DND-41 (cell line): ENCODE data around the gene FAM216A.

Experiments used
- EZH2 ChIP-seq: IDR thresholded peaks from 3 replicates; pipeline ENCODE4 v1.6.1; 2012; ENCODE audit warnings: borderline replicate concordance, low read depth, mild to moderate bottlenecking, moderate library complexity, low read length, inconsistent platforms; ENCODE audit not compliant: severe bottlenecking
- TF ChIP-seq, protein P1 (sequence below): IDR thresholded peaks from 2 replicates; pipeline ENCODE4 v1.5.1; 2012; ENCODE audit warnings: borderline replicate concordance, low read length, moderate library complexity, mild to moderate bottlenecking; ENCODE audit not compliant: poor library complexity, severe bottlenecking; ENCODE audit errors: extremely low read depth

DNA sequence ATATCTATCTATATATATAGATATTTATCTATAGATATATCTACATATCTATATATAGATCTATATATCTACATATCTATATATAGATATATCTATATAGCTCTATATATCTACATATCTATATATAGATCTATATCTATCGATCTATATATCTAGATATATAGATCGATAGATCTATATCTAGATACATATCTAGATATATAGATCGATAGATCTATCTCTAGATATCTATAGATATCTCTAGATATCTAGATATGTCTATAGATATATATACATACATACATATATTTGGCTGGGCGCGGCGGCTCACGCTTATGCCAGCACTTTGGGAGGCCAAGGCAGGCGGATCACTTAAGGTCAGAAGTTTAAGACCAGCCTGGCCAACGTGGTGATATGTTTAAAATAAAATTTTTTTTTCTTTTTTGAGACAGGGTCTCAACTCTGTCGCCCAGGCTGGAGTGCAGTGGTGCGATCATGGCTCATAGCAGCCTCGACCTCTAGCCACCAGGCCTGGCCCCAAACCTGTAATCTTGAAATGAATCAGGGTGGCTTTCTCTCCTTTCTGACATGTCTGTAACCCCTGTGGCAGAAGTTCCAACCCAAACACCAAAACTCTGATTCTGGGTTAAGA lies 36.6 kb upstream of the FAM216A start:
- TF ChIP-seq, protein P1, sequence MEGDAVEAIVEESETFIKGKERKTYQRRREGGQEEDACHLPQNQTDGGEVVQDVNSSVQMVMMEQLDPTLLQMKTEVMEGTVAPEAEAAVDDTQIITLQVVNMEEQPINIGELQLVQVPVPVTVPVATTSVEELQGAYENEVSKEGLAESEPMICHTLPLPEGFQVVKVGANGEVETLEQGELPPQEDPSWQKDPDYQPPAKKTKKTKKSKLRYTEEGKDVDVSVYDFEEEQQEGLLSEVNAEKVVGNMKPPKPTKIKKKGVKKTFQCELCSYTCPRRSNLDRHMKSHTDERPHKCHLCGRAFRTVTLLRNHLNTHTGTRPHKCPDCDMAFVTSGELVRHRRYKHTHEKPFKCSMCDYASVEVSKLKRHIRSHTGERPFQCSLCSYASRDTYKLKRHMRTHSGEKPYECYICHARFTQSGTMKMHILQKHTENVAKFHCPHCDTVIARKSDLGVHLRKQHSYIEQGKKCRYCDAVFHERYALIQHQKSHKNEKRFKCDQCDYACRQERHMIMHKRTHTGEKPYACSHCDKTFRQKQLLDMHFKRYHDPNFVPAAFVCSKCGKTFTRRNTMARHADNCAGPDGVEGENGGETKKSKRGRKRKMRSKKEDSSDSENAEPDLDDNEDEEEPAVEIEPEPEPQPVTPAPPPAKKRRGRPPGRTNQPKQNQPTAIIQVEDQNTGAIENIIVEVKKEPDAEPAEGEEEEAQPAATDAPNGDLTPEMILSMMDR, result no peak
- TF ChIP-seq EZH2, result no peak
